HG03280 (cell line): Measurements from ENCODE around the gene SCGB2A2.

Experiments
- ATAC-seq: cut with Tn5 transposase; IDR thresholded peaks from one replicate; pipeline ENCODE4 v1.9.1; 2021; ENCODE audit warnings: mild to moderate bottlenecking, moderate library complexity; ENCODE audit not compliant: unreplicated experiment

The SCGB2A2 gene

DNA sequence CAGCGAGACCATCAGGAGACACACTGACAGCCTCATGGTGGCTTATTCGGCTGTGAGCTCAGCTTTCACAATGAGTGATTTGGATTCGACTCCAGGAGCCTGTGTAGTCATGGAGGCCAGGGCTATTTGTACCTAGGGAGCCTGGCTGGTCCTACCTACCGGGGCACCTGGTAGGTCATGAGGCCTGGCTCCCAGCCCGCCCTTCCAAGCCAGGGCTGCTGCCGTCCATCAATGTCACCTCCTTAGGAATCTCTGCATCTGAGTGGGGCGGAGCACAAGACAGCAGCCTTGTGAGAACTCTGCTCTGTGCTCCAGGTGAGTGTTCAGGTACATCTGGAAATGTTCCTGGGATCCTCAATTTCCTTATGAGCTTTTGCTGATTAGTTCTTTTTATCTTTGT lies 29.0 kb downstream of the SCGB2A2 start, which contains the start of gene SCGB1D4:
Gene SCGB1D4 (minus strand): TSS at position 101 of the 400 bp plus-strand sequence. CDS start 65 bp downstream, at position 36.
- no peak for ATAC-seq

DNA sequence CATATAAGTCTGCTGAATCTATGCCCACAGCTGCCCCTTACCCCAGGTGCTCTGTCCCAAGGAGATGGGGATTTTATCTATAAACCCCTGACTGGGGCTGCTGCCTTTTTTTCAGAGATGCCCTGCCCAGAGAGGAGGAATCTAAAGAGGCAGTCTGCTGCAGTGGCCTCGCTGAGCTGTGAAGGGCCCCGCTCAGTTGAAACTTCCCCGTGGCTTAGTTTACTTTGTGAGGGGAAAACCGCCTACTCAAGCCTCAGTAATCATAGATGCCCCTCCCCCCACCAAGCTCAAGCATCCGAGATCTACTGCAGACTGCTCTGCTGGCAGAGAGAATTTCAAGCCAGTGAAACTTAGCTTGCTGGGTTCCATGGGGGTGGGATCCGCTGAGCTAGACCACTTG lies 36.3 kb downstream of the SCGB2A2 start:
- no peak for ATAC-seq

DNA sequence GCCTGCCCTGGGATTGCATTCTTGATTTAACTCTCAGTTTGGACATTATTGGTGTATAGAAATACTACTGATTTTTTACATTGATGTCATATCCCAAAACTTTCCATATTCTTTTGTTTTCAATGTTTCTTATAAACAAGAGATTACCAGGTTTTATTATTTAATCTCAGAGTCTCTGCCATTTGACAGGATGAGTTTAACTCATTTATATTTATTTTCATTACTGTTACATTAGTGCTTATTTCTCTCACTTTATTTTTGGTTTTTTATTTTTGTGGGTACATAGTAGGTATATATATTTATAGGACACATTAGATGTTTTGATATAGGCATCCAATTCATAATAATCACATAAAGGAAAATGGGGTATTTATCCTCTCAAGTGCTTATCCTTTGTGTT lies 38.0 kb downstream of the SCGB2A2 start:
- ATAC-seq, result no peak

DNA sequence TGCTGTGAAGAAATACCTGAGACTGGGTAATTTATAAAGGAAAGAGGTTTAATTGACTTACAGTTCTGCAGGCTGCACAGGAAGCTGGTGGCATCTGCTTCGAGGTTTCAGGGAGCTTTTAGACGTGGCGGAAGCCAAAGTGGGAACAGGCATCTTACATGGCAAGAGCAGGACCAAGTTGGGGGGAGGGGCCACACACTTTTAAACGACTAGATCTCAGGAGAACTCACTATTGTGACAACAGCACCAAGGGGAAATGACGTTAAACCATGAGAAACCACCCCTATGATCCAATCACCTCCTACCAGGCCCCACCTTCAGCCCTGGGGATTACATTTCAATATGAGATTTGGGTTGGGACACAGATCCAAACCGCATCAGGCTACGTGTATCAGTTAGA lies 40.0 kb downstream of the SCGB2A2 start:
- ATAC-seq, result no peak

DNA sequence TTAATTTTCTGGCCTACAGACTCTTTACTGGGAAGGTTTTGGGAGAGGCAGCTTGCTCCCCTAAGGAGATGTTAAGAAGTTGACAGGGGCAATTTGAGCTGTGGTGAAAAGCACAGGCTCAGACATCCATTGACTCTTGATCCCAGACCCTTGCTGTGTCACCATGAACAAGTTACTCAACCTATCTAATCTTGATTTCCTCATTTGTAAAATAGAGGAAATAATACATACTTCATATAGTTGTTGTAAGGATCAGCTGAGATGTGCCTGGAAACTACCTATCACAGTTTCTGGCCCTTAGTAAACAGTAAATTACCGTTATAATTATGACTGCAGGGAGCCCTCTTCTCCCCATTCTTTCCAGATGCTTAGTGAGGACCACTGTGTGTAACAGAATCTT lies 45.5 kb downstream of the SCGB2A2 start:
- ATAC-seq, result no peak

DNA sequence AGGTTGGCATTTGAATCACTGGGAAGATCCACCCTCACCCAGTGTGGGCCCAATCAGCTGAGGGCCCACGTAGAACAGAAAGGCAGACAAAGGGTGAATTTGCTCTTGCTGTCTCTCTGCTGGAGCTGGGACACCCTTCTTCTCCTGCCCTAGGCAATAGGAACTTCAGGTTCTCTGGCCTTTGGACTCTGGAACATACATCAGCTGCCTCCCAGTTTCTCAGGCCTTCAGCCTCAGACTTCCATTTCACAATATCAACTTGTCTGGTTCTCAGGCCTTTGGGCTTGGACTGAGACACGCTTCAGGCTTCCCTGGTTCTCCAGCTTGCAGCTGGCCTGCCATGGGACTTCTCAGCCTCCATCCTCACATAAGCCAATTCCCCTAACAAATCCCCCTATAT lies 52.6 kb downstream of the SCGB2A2 start:
- no peak for ATAC-seq
